ENCODE results near the gene RASAL1. TPM values are rescaled to one million over a fixed set of nuclear protein-coding genes. Genes with fewer than 3 reads are reported as not detected.

The RASAL1 gene
- polyA plus RNA-seq, 3 donors: not detected

DNA sequence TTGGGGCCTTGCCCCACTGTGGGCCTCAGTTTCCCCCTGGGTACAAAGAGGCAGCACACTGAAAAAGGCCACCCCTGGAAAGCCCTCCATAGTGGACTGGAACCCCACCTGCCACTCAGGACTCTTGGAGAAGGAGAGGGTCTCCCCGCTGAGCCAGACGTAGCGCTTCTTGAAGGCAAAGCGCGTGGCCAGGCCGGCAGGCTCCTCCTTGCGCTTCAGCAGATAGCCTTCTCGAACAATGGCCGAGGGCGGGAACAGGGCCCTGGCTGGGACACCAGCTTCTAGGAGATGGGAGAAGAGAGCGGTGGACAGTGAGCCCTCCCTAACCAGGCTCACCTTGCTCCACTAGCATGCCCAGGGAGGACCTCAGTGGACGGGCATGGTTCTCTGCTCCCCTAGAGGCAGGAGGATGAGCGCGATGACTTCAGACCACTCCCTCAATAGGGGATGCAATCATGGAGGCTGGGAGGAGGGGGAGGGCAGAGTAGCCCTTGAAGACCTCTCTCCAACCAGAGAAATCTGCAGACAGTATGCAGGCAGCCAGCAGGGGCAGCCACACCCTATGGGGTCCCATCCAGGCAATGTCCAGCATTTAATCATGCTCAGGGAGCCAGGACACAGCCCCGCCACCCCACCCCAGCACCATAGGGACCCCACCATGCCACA, 29.8 kb downstream of the RASAL1 start:
- no peaks in the 10 kb centered on the region for H3K79me2 ChIP-seq (ENCODE audit: insufficient read depth, low read length)
- DNase-seq: no peak
- no peak overlapping the region for H3K4me2 ChIP-seq (replicated peaks; ENCODE audit: extremely low read depth, low read length, poor library complexity, severe bottlenecking)
- H3K4me3 ChIP-seq (replicated peaks in 1 of 3; ENCODE audit: low read depth in 2 of 3, low read length in 3 of 3): no peak overlapping the region
- Mint-ChIP-seq H3K27ac (no peak overlapping the region), H3K27me3 (ENCODE audit: low read depth in 3 of 3) (peaks cover 10 to 24% (median 16%) of the 10 kb centered on the region in 3 donors), H3K4me1 (peaks cover 5% of the 10 kb centered on the region), H3K9me3 (peaks cover 0 to 7% (median 0%) of the 10 kb centered on the region in 7 donors), H3K4me3 (no peak overlapping the region), H3K36me3 (no peaks in the 10 kb centered on the region)
- H3K9ac ChIP-seq (ENCODE audit: insufficient read depth, low read length, poor library complexity, severe bottlenecking): no peak overlapping the region
- 92% methylated on average over 7 of the region's 15 CpGs for WGBS (ENCODE audit: insufficient coverage)
- no peaks in the 10 kb centered on the region for H4K20me1 ChIP-seq (ENCODE audit: insufficient read depth, low read length)
- no peaks in the 10 kb centered on the region for H3K9me3 ChIP-seq (replicated peaks in 1 of 2; ENCODE audit: control insufficient read depth in 1 of 2, insufficient read depth in 1 of 2, low read length in 2 of 2)
- peaks cover 0 to 5% of the 10 kb centered on the region in 2 donors for H3K27me3 ChIP-seq (ENCODE audit: control insufficient read depth in 2 of 2, insufficient read depth in 2 of 2, low read length in 2 of 2)
- intact Hi-C loops (cut with micrococcal nuclease): no loop called here
- no peaks in the 10 kb centered on the region for H3K36me3 ChIP-seq (replicated peaks in 1 of 2; ENCODE audit: control insufficient read depth in 1 of 2, insufficient read depth in 2 of 2, low read length in 2 of 2)
- no peak for TF ChIP-seq CTCF (IDR thresholded peaks at IDR 0.05)
- peaks cover 0 to 4% of the 10 kb centered on the region in 2 donors for H3K4me1 ChIP-seq (ENCODE audit: control insufficient read depth in 1 of 2, insufficient read depth in 2 of 2, low read length in 2 of 2)
- H3K27ac ChIP-seq (ENCODE audit: low read depth in 1 of 2, low read length in 2 of 2): no peak overlapping the region
- H2AFZ ChIP-seq (ENCODE audit: insufficient read depth, low read depth, low read length, poor library complexity, severe bottlenecking): no peak overlapping the region

DNA sequence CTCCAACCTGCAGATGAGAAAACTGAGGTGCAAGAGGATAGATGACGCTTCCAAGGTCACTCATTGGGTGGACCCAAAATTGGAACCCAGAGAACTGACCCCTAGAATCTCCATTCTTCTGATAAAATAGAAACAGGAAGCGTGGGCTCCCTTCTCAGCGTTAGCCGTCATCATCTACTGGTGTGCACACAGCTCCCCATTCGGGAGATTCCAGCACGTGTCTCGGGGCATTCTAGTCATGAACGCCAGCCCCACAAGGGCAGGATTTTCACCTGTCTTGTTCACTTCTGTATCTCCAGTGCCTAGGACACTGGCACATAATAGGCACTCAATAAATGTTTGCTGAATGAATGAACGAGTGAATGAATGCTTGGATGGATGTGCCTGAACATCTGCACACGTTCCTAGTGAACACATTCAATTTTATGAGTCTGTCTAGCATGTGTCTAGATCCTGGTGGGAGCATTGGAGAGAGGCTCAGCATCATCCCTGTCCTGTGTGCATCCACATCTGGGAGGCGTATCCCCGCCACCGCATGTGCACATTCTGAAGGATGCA, 30.5 kb downstream of the RASAL1 start:
- no peak overlapping the region for H3K27ac Mint-ChIP-seq
- intact Hi-C loops (cut with micrococcal nuclease): no loop called here
- Histone ChIP-seq H2AFZ (ENCODE audit: insufficient read depth, low read depth, low read length, poor library complexity, severe bottlenecking) (no peak overlapping the region), H3K4me1 (ENCODE audit: control insufficient read depth in 1 of 2, insufficient read depth in 2 of 2, low read length in 2 of 2) (peaks cover 0 to 4% of the 10 kb centered on the region in 2 donors), H3K9me3 (replicated peaks in 1 of 2; ENCODE audit: control insufficient read depth in 1 of 2, insufficient read depth in 1 of 2, low read length in 2 of 2) (no peaks in the 10 kb centered on the region), H4K20me1 (ENCODE audit: insufficient read depth, low read length) (no peaks in the 10 kb centered on the region), H3K36me3 (replicated peaks in 1 of 2; ENCODE audit: control insufficient read depth in 1 of 2, insufficient read depth in 2 of 2, low read length in 2 of 2) (no peaks in the 10 kb centered on the region), H3K9ac (ENCODE audit: insufficient read depth, low read length, poor library complexity, severe bottlenecking) (no peak overlapping the region), H3K27me3 (ENCODE audit: control insufficient read depth in 2 of 2, insufficient read depth in 2 of 2, low read length in 2 of 2) (peaks cover 0 to 5% of the 10 kb centered on the region in 2 donors), H3K4me2 (replicated peaks; ENCODE audit: extremely low read depth, low read length, poor library complexity, severe bottlenecking) (no peak overlapping the region), H3K4me3 (replicated peaks in 1 of 3; ENCODE audit: low read depth in 2 of 3, low read length in 3 of 3) (no peak overlapping the region), H3K79me2 (ENCODE audit: insufficient read depth, low read length) (no peaks in the 10 kb centered on the region), H3K27ac (ENCODE audit: low read depth in 1 of 2, low read length in 2 of 2) (no peak overlapping the region)
- H3K4me3 Mint-ChIP-seq: no peak overlapping the region
- WGBS (ENCODE audit: insufficient coverage): 98% methylated on average over 6 of the region's 13 CpGs
- peaks cover 0 to 7% (median 0%) of the 10 kb centered on the region in 7 donors for H3K9me3 Mint-ChIP-seq
- peaks cover 5% of the 10 kb centered on the region for H3K4me1 Mint-ChIP-seq
- no peaks in the 10 kb centered on the region for H3K36me3 Mint-ChIP-seq
- no peak for TF ChIP-seq CTCF (IDR thresholded peaks at IDR 0.05)
- DNase-seq: no peak
- peaks cover 10 to 24% (median 19%) of the 10 kb centered on the region in 3 donors for H3K27me3 Mint-ChIP-seq (ENCODE audit: low read depth in 3 of 3)
